Stomach (tissue), 9 donors: ENCODE data around the gene PAMR1. TPM values are rescaled to one million over a fixed set of nuclear protein-coding genes. Genes with fewer than 3 reads are reported as not detected.

ENCODE experiments used
- DNase-seq, 2 donors: peaks; one replicate each; pipeline versions ENCODE4 v3.0.0 to v3.0.0-alpha.2; 2013 to 2019
- H3K27ac ChIP-seq, 5 donors: fragments of 200-600 bp in 4 of 5; sonication (generic) in 4 of 5; one replicate each; pipeline ENCODE4 v1.5.1; 2013 to 2019; ENCODE audit warnings: mild to moderate bottlenecking in 1 of 5, moderate library complexity in 1 of 5
- H3K27me3 ChIP-seq, 3 donors: fragments of 200-600 bp; sonication (generic); one replicate each; pipeline ENCODE4 v1.5.1; 2017 to 2019; ENCODE audit warnings: mixed run types in 1 of 3
- H3K36me3 ChIP-seq, 4 donors: fragments of 200-600 bp; sonication (generic); 1 replicate in 3 of 4; 2 replicates in 1 of 4; pipeline ENCODE4 v1.5.1; 2016 to 2019
- H3K4me1 ChIP-seq, 4 donors: fragments of 200-600 bp; sonication (generic); one replicate each; pipeline ENCODE4 v1.5.1; 2016 to 2019
- H3K4me3 ChIP-seq, 4 donors: fragments of 200-600 bp; sonication (generic) in 3 of 4; one replicate each; pipeline ENCODE4 v1.5.1; 2016 to 2019; ENCODE audit warnings: mild to moderate bottlenecking in 1 of 4
- H3K9me3 ChIP-seq, 4 donors: fragments of 200-600 bp; sonication (generic); one replicate each; pipeline ENCODE4 v1.5.1; 2016 to 2019
- EP300 ChIP-seq: sonication (generic); formaldehyde crosslinking; IDR thresholded peaks from one replicate; pipeline ENCODE4 v1.6.1; 2017; ENCODE audit warnings: antibody characterized with exemption
- POLR2A ChIP-seq, 4 donors: fragments of 450-650 bp; IDR thresholded peaks; one replicate each; pipeline ENCODE4 v1.6.1; 2016; ENCODE audit warnings: antibody characterized with exemption in 4 of 4, control low read depth in 2 of 4, mild to moderate bottlenecking in 1 of 4, moderate library complexity in 1 of 4
- POLR2AphosphoS5 ChIP-seq, 3 donors: sonication (generic); formaldehyde crosslinking; IDR thresholded peaks; one replicate each; pipeline ENCODE4 v1.6.1; 2016; ENCODE audit warnings: antibody characterized with exemption in 3 of 3
- WGBS, 5 donors: extraction: QIAGEN DNeasy Blood & Tissue Kit in 3 of 5; methylation state at CpG; one replicate each; pipeline versions ENCODE4 v1.1.5 to v1.1.7; 2013 to 2018; 5-methylcytosine and 5-hydroxymethylcytosine counted together
- intact Hi-C: fragments of 100-400 bp; cut with DNase I; formaldehyde crosslinking; loops from one replicate; pipeline ENCODE4 v1.15.1; 2023; ENCODE audit warnings: low total_unique reads
- polyA plus RNA-seq, 3 donors: library from polyadenylated mRNA; stranded (reverse); fragments of 200-250 nt; gene quantifications; one replicate each; pipeline ENCODE4 v1.2.3, GENCODE V29; 2013
- total RNA-seq, 5 donors: library from RNA; depleted of rRNA; stranded (reverse); fragments of >200 nt; gene quantifications; one replicate each; pipeline versions ENCODE4 v1.1.0 to v1.2.3, GENCODE V29; 2014 to 2016
- TF ChIP-seq, protein P1 (sequence below), 7 experiments: fragments of 450-650 bp in 4 of 7; fragments of 200-600 bp in 3 of 7; sonication (generic) in 3 of 7; IDR thresholded peaks; one replicate each; pipeline ENCODE4 v1.5.1; 2016 to 2019; ENCODE audit warnings: antibody characterized with exemption in 7 of 7, control low read depth in 2 of 7, mild to moderate bottlenecking in 1 of 7
- donor health status: healthy with polysubstance abuse.
- donor health status: Bipolar disorder and iron deficiency.
- donor health status: healthy.

The PAMR1 gene
- total and polyA plus RNA-seq, 8 donors: under 0.01 to 26.8 (median 0.58) TPM; not detected in 1

DNA sequence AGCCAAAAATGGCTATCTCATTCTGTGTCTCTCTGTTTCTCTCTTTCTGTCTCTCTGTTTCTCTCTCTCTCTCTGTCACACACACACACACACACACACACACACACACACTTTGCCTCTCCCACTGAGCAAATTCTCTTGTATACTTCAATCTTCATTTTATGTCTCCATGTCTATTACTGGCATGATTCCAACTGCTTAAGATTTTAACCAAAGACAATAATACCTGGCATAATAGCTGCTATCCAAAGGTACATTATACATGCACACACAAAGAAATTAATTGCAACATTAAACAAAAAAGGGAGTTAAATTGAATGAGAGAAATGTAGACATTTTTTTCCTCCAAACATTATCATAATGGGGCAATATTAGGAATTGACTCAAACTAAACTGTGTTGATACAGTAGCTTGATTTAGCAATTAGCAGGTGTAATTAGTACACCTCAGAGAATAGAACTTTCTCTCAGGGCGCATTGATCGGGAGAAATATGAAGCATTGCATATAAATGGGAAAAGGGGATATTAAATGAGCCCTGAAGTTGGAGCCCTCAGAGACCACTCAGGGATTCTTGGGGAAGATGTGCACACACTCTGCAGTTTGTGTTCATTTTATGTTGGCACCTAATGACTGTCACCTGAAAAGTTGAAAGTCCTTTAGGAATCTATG is 88.7 kb downstream of the PAMR1 start:
- TF ChIP-seq POLR2AphosphoS5 (IDR thresholded peaks at IDR 0.05) (no peak), POLR2A (IDR thresholded peaks at IDR 0.05) (no peak), EP300 (no peak)
- TF ChIP-seq, protein P1, sequence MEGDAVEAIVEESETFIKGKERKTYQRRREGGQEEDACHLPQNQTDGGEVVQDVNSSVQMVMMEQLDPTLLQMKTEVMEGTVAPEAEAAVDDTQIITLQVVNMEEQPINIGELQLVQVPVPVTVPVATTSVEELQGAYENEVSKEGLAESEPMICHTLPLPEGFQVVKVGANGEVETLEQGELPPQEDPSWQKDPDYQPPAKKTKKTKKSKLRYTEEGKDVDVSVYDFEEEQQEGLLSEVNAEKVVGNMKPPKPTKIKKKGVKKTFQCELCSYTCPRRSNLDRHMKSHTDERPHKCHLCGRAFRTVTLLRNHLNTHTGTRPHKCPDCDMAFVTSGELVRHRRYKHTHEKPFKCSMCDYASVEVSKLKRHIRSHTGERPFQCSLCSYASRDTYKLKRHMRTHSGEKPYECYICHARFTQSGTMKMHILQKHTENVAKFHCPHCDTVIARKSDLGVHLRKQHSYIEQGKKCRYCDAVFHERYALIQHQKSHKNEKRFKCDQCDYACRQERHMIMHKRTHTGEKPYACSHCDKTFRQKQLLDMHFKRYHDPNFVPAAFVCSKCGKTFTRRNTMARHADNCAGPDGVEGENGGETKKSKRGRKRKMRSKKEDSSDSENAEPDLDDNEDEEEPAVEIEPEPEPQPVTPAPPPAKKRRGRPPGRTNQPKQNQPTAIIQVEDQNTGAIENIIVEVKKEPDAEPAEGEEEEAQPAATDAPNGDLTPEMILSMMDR (IDR thresholded peaks at IDR 0.05): no peak
- Histone ChIP-seq H3K27me3 (peaks cover 0 to 7% (median 0%) of the 10 kb centered on the region in 3 donors), H3K4me3 (no peak overlapping the region), H3K4me1 (no peaks in the 10 kb centered on the region), H3K27ac (no peak overlapping the region), H3K9me3 (no peaks in the 10 kb centered on the region), H3K36me3 (peaks cover 0 to 20% (median 6%) of the 10 kb centered on the region in 4 donors)
- intact Hi-C loops: no loop called here
- 80 to 95% (median 91%) methylated on average over 2 of the region's 2 CpGs for WGBS, 5 donors
- DNase-seq: no peak

DNA sequence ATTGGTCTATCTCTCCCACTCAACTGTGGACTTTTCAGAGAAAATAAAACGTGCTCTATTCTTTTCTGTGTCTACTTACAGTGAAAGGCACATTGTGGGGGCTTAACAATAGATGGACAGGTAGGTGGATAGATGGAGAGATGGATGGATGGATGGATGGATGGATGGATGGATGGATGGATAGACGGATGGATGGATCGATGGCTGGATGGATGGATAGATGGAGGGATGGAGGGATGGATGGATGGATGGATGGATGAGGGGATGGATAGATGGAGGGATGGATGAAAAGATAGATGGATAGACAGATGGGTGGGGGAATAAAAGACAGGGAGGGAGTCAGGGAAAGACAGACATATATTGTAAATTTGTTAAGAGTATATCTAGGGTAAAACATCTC is 91.8 kb downstream of the PAMR1 start:
- H3K36me3 ChIP-seq: peaks cover 0 to 22% (median 8%) of the 10 kb centered on the region in 4 donors
- H3K9me3 ChIP-seq: no peaks in the 10 kb centered on the region
- 53 to 83% (median 75%) methylated on average over 3 of the region's 3 CpGs for WGBS, 5 donors
- H3K4me1 ChIP-seq: no peaks in the 10 kb centered on the region
- no peak overlapping the region for H3K4me3 ChIP-seq
- no peak overlapping the region for H3K27ac ChIP-seq
- H3K27me3 ChIP-seq: peaks cover 0 to 8% (median 0%) of the 10 kb centered on the region in 3 donors
- DNase-seq: no peak
- TF ChIP-seq, protein P1 (IDR thresholded peaks at IDR 0.05): no peak
- TF ChIP-seq POLR2A (IDR thresholded peaks at IDR 0.05): no peak
- no peak for TF ChIP-seq EP300
- TF ChIP-seq POLR2AphosphoS5 (IDR thresholded peaks at IDR 0.05): no peak
- intact Hi-C loops: no loop called here

DNA sequence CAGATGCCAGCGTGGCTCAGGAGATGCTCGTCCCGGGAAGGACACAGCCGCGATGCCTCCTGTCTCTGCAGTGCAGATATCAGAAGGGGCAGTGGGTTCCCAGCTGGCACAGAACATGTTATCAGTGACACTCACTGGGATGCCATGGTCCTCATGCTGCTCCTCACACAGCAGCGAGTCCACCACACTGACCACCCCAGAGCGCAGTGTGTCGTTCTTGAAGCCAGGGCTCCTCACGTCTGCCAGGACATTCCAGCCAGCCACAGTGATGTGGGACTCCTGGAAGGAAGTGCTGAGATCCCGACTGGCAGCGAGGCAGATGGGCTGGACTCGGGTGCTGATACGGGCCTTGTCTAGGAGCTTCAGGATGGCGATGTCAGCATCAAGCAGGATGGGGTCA is 93.0 kb downstream of the PAMR1 start:
- Histone ChIP-seq H3K27me3 (peaks cover 0 to 8% (median 0%) of the 10 kb centered on the region in 3 donors), H3K36me3 (peaks cover 0 to 19% (median 8%) of the 10 kb centered on the region in 4 donors), H3K9me3 (no peaks in the 10 kb centered on the region), H3K4me1 (no peaks in the 10 kb centered on the region), H3K27ac (no peak overlapping the region), H3K4me3 (no peak overlapping the region)
- no peak for DNase-seq
- intact Hi-C loops: no loop called here
- 86 to 92% (median 92%) methylated on average over 14 of the region's 14 CpGs for WGBS, 5 donors
- TF ChIP-seq EP300 (no peak), POLR2A (IDR thresholded peaks at IDR 0.05) (no peak), POLR2AphosphoS5 (IDR thresholded peaks at IDR 0.05) (no peak)
- TF ChIP-seq, protein P1 (IDR thresholded peaks at IDR 0.05): no peak

DNA sequence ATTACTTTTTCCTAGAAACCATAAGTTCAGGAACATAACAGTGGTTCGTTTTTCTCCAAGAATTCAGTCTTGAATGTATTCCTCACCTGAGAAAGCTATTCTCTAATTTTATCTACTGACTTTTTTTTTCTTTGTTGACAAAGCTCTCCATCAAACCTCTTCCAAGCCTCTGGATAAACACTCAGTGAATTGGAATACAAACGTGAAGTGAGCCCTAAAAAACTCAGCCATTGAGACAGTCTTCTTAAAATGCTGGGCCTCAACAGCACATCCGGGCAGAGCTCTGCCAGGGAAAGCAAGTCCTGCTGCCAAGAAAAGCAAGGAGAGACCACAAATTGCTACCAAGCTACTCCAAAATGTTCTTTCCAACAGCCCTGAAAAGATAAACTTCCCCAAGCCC is 98.3 kb downstream of the PAMR1 start:
- intact Hi-C loops: no loop called here
- Histone ChIP-seq H3K27ac (peak overlapping the region in 1 of 5 donors; percentile 8), H3K27me3 (peaks cover 0 to 20% (median 0%) of the 10 kb centered on the region in 3 donors), H3K9me3 (no peaks in the 10 kb centered on the region), H3K36me3 (peaks cover 0 to 9% (median 3%) of the 10 kb centered on the region in 4 donors), H3K4me3 (no peak overlapping the region), H3K4me1 (peaks cover 0 to 4% (median 0%) of the 10 kb centered on the region in 4 donors)
- no peak for DNase-seq
- TF ChIP-seq, protein P1 (IDR thresholded peaks at IDR 0.05): no peak
- TF ChIP-seq POLR2AphosphoS5 (IDR thresholded peaks at IDR 0.05): no peak
- no peak for TF ChIP-seq EP300
- no peak for TF ChIP-seq POLR2A (IDR thresholded peaks at IDR 0.05)
- WGBS, 5 donors: 17 to 31% (median 23%) methylated on average over 3 of the region's 3 CpGs
